GM23338 (cell line): ENCODE measurements around the gene ZNF646. TPM values are rescaled to one million over a fixed set of nuclear protein-coding genes. Genes with fewer than 3 reads are reported as not detected.
A peak's percentile ranks its signal among the peaks of the same experiment; 100 is the strongest.

ENCODE experiments used
- ATAC-seq: fragments of 200-7000 bp; cut with Tn5 transposase; 3 replicates; pipeline ENCODE4 v1.9.1; 2020
- DNase-seq: peaks from one replicate; pipeline ENCODE4 v3.0.0-alpha.2; 2015; ENCODE audit warnings: low spot score
- H2AFZ ChIP-seq: fragments of 200-600 bp; sonication (generic); 2 replicates; pipeline ENCODE4 v1.8.0; 2016; ENCODE audit warnings: antibody characterized with exemption, mild to moderate bottlenecking, moderate library complexity
- H3F3A ChIP-seq: fragments of 200-600 bp; sonication (generic); replicated peaks from 2 replicates; pipeline ENCODE4 v1.8.0; 2017; ENCODE audit warnings: antibody characterized with exemption, mixed run types, low read depth
- H3K27ac ChIP-seq: fragments of 200-600 bp; sonication (generic); 2 replicates; pipeline ENCODE4 v1.6.1; 2016; ENCODE audit warnings: low read depth
- H3K27me3 ChIP-seq: fragments of 200-600 bp; sonication (generic); 2 replicates; pipeline ENCODE4 v1.8.0; 2016; ENCODE audit warnings: mild to moderate bottlenecking, mixed run types, moderate library complexity; ENCODE audit not compliant: insufficient read depth
- H3K36me3 ChIP-seq: fragments of 200-600 bp; sonication (generic); 2 replicates; pipeline ENCODE4 v1.8.0; 2016; ENCODE audit warnings: mild to moderate bottlenecking; ENCODE audit not compliant: insufficient read depth
- H3K4me1 ChIP-seq: fragments of 200-600 bp; sonication (generic); 2 replicates; pipeline ENCODE4 v1.8.0; 2016; ENCODE audit warnings: mild to moderate bottlenecking, moderate library complexity; ENCODE audit not compliant: insufficient read depth
- H3K4me2 ChIP-seq: fragments of 200-600 bp; sonication (generic); 2 replicates; pipeline ENCODE4 v1.7.1; 2017; ENCODE audit warnings: mixed run types
- H3K4me3 ChIP-seq: fragments of 200-600 bp; sonication (generic); 2 replicates; pipeline ENCODE4 v1.6.1; 2016; ENCODE audit warnings: mixed run types
- H3K79me2 ChIP-seq: fragments of 200-600 bp; sonication (generic); replicated peaks from 2 replicates; pipeline ENCODE4 v1.8.0; 2017; ENCODE audit warnings: mild to moderate bottlenecking; ENCODE audit not compliant: insufficient read depth
- H3K9me2 ChIP-seq: fragments of 200-600 bp; sonication (generic); 2 replicates; pipeline ENCODE4 v1.8.0; 2017; ENCODE audit not compliant: insufficient read depth
- H4K20me1 ChIP-seq: fragments of 200-600 bp; sonication (generic); replicated peaks from 2 replicates; pipeline ENCODE4 v1.8.0; 2017; ENCODE audit warnings: mild to moderate bottlenecking; ENCODE audit not compliant: insufficient read depth
- H3K27ac Mint-ChIP-seq: 2 replicates; pipeline ENCODE4 v1.8.0; 2020; ENCODE audit warnings: inconsistent platforms, mild to moderate bottlenecking, moderate library complexity, mixed read lengths
- H3K27me3 Mint-ChIP-seq: 3 replicates; pipeline ENCODE4 v1.8.0; 2022; ENCODE audit warnings: low read depth, mild to moderate bottlenecking, moderate library complexity, mixed read lengths, inconsistent platforms; ENCODE audit not compliant: insufficient read depth, poor library complexity
- H3K36me3 Mint-ChIP-seq: 3 replicates; pipeline ENCODE4 v1.8.0; 2021; ENCODE audit warnings: low read depth, mild to moderate bottlenecking, inconsistent platforms, moderate library complexity, mixed read lengths
- H3K4me1 Mint-ChIP-seq: 3 replicates; pipeline ENCODE4 v1.8.0; 2020; ENCODE audit warnings: mild to moderate bottlenecking, inconsistent platforms, mixed read lengths
- H3K4me3 Mint-ChIP-seq: 3 replicates; pipeline ENCODE4 v1.8.0; 2021; ENCODE audit warnings: moderate library complexity, mild to moderate bottlenecking, inconsistent platforms, mixed read lengths
- H3K9me3 Mint-ChIP-seq: 3 replicates; pipeline ENCODE4 v1.8.0; 2020; ENCODE audit warnings: moderate library complexity, mild to moderate bottlenecking, inconsistent platforms, mixed read lengths
- CREB1 ChIP-seq: fragments of 250-450 bp; sonication (Bioruptor Pico); IDR thresholded peaks from 2 replicates; pipeline ENCODE4 v1.5.0; 2020; ENCODE audit warnings: low read depth, mild to moderate bottlenecking, moderate library complexity
- ETS1 ChIP-seq: IDR thresholded peaks from 2 replicates; pipeline ENCODE4 v1.6.1; 2016; ENCODE audit warnings: antibody characterized with exemption
- EZH2 ChIP-seq: fragments of 200-600 bp; sonication (generic); IDR thresholded peaks from one replicate; pipeline ENCODE4 v1.8.0; 2017; ENCODE audit warnings: antibody characterized with exemption, mild to moderate bottlenecking, low read depth; ENCODE audit not compliant: unreplicated experiment
- POLR2AphosphoS5 ChIP-seq: IDR thresholded peaks from 2 replicates; pipeline ENCODE4 v1.6.1; 2016; ENCODE audit warnings: antibody characterized with exemption, low read depth
- STAT1 ChIP-seq: IDR thresholded peaks from one replicate; pipeline ENCODE4 v1.6.1; 2016; ENCODE audit warnings: antibody characterized with exemption; ENCODE audit not compliant: unreplicated experiment
- ZNF331 ChIP-seq: fragments of 250-450 bp; sonication (Bioruptor Pico); IDR thresholded peaks from 2 replicates; pipeline ENCODE4 v1.5.0; 2020; ENCODE audit warnings: low read depth, mild to moderate bottlenecking, moderate library complexity
- polyA plus RNA-seq: library from polyadenylated mRNA; unstranded; fragments of >200 nt; fragmentation: Nextera tagmentation; extraction: Ambion mirVana; gene quantifications from 2 replicates; pipeline ENCODE4 v1.2.1, GENCODE V29; 2016
- total RNA-seq: library from RNA; depleted of rRNA; stranded (reverse); fragments of >200 nt; shearing (Covaris generic); gene quantifications from 2 replicates; pipeline ENCODE4 v1.2.3, GENCODE V29; 2014
- TF ChIP-seq, protein P1 (sequence below): IDR thresholded peaks from one replicate; pipeline ENCODE4 v1.6.1; 2018; ENCODE audit warnings: antibody characterized with exemption; ENCODE audit not compliant: unreplicated experiment
- TF ChIP-seq, protein P2 (sequence below), 2 experiments: fragments of 200-600 bp in 1 of 2; sonication (generic) in 1 of 2; conservative IDR thresholded peaks; 2 replicates each; pipeline versions ENCODE4 v1.5.1 to v1.6.1; 2016 to 2017; ENCODE audit warnings: antibody characterized with exemption in 2 of 2, low read depth in 2 of 2, mild to moderate bottlenecking in 2 of 2, moderate library complexity in 1 of 2

Gene ZNF646
- total and polyA plus RNA-seq, 2 experiments from 2014 or later, result 6.3 to 29.3 TPM

GRCh38 chr16:31117384-31118222 is 43.4 kb downstream of the ZNF646 start, which contains the start of gene KAT8 (continued):
- TF ChIP-seq, protein P1, sequence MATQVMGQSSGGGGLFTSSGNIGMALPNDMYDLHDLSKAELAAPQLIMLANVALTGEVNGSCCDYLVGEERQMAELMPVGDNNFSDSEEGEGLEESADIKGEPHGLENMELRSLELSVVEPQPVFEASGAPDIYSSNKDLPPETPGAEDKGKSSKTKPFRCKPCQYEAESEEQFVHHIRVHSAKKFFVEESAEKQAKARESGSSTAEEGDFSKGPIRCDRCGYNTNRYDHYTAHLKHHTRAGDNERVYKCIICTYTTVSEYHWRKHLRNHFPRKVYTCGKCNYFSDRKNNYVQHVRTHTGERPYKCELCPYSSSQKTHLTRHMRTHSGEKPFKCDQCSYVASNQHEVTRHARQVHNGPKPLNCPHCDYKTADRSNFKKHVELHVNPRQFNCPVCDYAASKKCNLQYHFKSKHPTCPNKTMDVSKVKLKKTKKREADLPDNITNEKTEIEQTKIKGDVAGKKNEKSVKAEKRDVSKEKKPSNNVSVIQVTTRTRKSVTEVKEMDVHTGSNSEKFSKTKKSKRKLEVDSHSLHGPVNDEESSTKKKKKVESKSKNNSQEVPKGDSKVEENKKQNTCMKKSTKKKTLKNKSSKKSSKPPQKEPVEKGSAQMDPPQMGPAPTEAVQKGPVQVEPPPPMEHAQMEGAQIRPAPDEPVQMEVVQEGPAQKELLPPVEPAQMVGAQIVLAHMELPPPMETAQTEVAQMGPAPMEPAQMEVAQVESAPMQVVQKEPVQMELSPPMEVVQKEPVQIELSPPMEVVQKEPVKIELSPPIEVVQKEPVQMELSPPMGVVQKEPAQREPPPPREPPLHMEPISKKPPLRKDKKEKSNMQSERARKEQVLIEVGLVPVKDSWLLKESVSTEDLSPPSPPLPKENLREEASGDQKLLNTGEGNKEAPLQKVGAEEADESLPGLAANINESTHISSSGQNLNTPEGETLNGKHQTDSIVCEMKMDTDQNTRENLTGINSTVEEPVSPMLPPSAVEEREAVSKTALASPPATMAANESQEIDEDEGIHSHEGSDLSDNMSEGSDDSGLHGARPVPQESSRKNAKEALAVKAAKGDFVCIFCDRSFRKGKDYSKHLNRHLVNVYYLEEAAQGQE, result no peak
- TF ChIP-seq CREB1 (CRISPR knock-in tag) (peak; percentile 94), ZNF331 (CRISPR knock-in tag) (no peak), EZH2 (no peak), POLR2AphosphoS5 (peak; percentile 89)

GRCh38 chr16:31118223-31119155 is 44.3 kb downstream of the ZNF646 start:
- Histone ChIP-seq H3K79me2 (peaks cover 21% of the 10 kb centered on the region), H2AFZ (no peak overlapping the region), H3F3A (peaks cover 18% of the 10 kb centered on the region; the same call in 1 of the 2 replicates), H3K36me3 (peaks cover 32% of the 10 kb centered on the region), H3K4me1 (peaks cover 7% of the 10 kb centered on the region), H3K4me2 (peak overlapping the region; percentile 100), H3K27ac (peak overlapping the region; percentile 87), H3K9me2 (no peaks in the 10 kb centered on the region), H3K4me3 (peak overlapping the region; percentile 93), H3K27me3 (no peaks in the 10 kb centered on the region), H4K20me1 (peaks cover 10% of the 10 kb centered on the region)
- DNase-seq (no peak), ATAC-seq (no peak)
- Mint-ChIP-seq H3K4me3 (peak overlapping the region; percentile 89), H3K27ac (peak overlapping the region; percentile 81), H3K27me3 (peaks cover 14% of the 10 kb centered on the region), H3K9me3 (peaks cover 2% of the 10 kb centered on the region; the same call in 1 of the 3 replicates), H3K4me1 (peaks cover 8% of the 10 kb centered on the region), H3K36me3 (peaks cover 57% of the 10 kb centered on the region)
- TF ChIP-seq ETS1 (no peak), ZNF331 (CRISPR knock-in tag) (no peak), POLR2AphosphoS5 (no peak), CREB1 (CRISPR knock-in tag) (no peak), STAT1 (no peak)
- TF ChIP-seq, protein P2, sequence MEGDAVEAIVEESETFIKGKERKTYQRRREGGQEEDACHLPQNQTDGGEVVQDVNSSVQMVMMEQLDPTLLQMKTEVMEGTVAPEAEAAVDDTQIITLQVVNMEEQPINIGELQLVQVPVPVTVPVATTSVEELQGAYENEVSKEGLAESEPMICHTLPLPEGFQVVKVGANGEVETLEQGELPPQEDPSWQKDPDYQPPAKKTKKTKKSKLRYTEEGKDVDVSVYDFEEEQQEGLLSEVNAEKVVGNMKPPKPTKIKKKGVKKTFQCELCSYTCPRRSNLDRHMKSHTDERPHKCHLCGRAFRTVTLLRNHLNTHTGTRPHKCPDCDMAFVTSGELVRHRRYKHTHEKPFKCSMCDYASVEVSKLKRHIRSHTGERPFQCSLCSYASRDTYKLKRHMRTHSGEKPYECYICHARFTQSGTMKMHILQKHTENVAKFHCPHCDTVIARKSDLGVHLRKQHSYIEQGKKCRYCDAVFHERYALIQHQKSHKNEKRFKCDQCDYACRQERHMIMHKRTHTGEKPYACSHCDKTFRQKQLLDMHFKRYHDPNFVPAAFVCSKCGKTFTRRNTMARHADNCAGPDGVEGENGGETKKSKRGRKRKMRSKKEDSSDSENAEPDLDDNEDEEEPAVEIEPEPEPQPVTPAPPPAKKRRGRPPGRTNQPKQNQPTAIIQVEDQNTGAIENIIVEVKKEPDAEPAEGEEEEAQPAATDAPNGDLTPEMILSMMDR (conservative IDR thresholded peaks at IDR 0.05; ENCODE audit: low read depth in 2 of 2), result no peak
